Neural progenitor cell (in vitro differentiated cells): ENCODE measurements around the gene RBFOX1. TPM values are rescaled to one million over a fixed set of nuclear protein-coding genes. Genes with fewer than 3 reads are reported as not detected.

Experiments
- DNase-seq: peaks from one replicate; pipeline ENCODE4 v3.0.0-alpha.2; 2016; ENCODE audit warnings: low spot score
- H2AFZ ChIP-seq: fragments of 200-600 bp; sonication (generic); replicated peaks from 2 replicates; pipeline ENCODE4 v1.6.1; 2016; ENCODE audit warnings: antibody characterized with exemption
- H3F3A ChIP-seq: fragments of 200-600 bp; sonication (generic); 2 replicates; pipeline ENCODE4 v1.6.1; 2016; ENCODE audit warnings: antibody characterized with exemption, low read depth
- H3K27ac ChIP-seq: fragments of 200-600 bp; sonication (generic); 2 replicates; pipeline ENCODE4 v1.5.1; 2016; ENCODE audit warnings: mild to moderate bottlenecking
- H3K27me3 ChIP-seq: fragments of 200-600 bp; sonication (generic); 2 replicates; pipeline ENCODE4 v1.6.1; 2016; ENCODE audit warnings: mild to moderate bottlenecking, moderate library complexity
- H3K36me3 ChIP-seq: fragments of 200-600 bp; sonication (generic); 2 replicates; pipeline ENCODE4 v1.5.1; 2016
- H3K4me1 ChIP-seq: fragments of 200-600 bp; sonication (generic); 2 replicates; pipeline ENCODE4 v1.6.1; 2016; ENCODE audit warnings: mixed run types
- H3K4me2 ChIP-seq: fragments of 200-600 bp; sonication (generic); 2 replicates; pipeline ENCODE4 v1.6.1; 2016
- H3K4me3 ChIP-seq: fragments of 200-600 bp; sonication (generic); 2 replicates; pipeline ENCODE4 v1.5.1; 2016
- H3K79me2 ChIP-seq: fragments of 200-600 bp; sonication (generic); 2 replicates; pipeline ENCODE4 v1.6.1; 2016; ENCODE audit warnings: low read depth
- H3K9ac ChIP-seq: fragments of 200-600 bp; sonication (generic); 2 replicates; pipeline ENCODE4 v1.6.1; 2016
- H3K9me3 ChIP-seq: fragments of 200-600 bp; sonication (generic); 2 replicates; pipeline ENCODE4 v1.5.1; 2016; ENCODE audit warnings: low read depth
- H4K20me1 ChIP-seq: fragments of 200-600 bp; sonication (generic); 2 replicates; pipeline ENCODE4 v1.6.1; 2016; ENCODE audit warnings: low read depth
- H3K27ac Mint-ChIP-seq: 3 replicates; pipeline ENCODE4 v1.8.0; 2021; ENCODE audit warnings: mixed read lengths
- H3K27me3 Mint-ChIP-seq: 2 replicates; pipeline ENCODE4 v1.8.0; 2022; ENCODE audit warnings: low read depth, mild to moderate bottlenecking, inconsistent platforms, moderate library complexity, mixed read lengths; ENCODE audit not compliant: insufficient read depth
- H3K36me3 Mint-ChIP-seq: 3 replicates; pipeline ENCODE4 v1.8.0; 2021; ENCODE audit warnings: mixed read lengths
- H3K4me1 Mint-ChIP-seq: 3 replicates; pipeline ENCODE4 v1.8.0; 2021; ENCODE audit warnings: mixed read lengths
- H3K4me3 Mint-ChIP-seq: 3 replicates; pipeline ENCODE4 v1.8.0; 2021; ENCODE audit warnings: mild to moderate bottlenecking, moderate library complexity, mixed read lengths
- H3K9me3 Mint-ChIP-seq: 3 replicates; pipeline ENCODE4 v1.8.0; 2020; ENCODE audit warnings: mixed read lengths
- EZH2 ChIP-seq: fragments of 200-600 bp; sonication (generic); IDR thresholded peaks from 2 replicates; pipeline ENCODE4 v1.6.1; 2017; ENCODE audit warnings: antibody characterized with exemption, mild to moderate bottlenecking, moderate library complexity
- EZH2phosphoT487 ChIP-seq: fragments of 200-600 bp; sonication (generic); IDR thresholded peaks from 2 replicates; pipeline ENCODE4 v1.6.1; 2017; ENCODE audit warnings: antibody characterized with exemption
- total RNA-seq: library from RNA; depleted of rRNA; stranded (reverse); fragments of >200 nt; gene quantifications from 2 replicates; pipeline ENCODE4 v1.2.3, GENCODE V29; 2015; ENCODE audit warnings: low replicate concordance
- TF ChIP-seq, protein P1 (sequence below): fragments of 200-600 bp; sonication (generic); IDR thresholded peaks from 2 replicates; pipeline ENCODE4 v1.5.1; 2017; ENCODE audit warnings: antibody characterized with exemption, mild to moderate bottlenecking

Gene RBFOX1
- total RNA-seq, 1 donor from 2014 or later, result 1.2 TPM

DNA sequence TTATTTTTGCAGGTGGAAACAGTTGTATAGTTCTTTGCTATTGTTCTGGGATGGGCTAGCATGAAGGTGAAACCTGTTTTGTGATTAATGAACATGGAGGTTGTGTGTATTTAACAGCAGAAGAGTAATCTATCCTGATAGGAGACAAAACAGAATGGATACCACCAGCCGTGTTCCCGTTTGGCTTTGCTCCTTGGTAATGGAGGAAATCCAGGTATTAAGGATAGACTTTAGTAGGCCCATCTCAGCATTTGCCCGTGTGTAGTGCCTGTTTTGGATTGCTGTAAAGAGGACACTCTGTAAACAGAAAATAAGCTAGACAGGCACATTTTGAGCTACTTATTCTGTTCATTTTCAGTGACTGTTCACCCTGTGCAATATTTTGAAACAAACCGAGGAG, 215.1 kb downstream of the RBFOX1 start:
- H4K20me1 ChIP-seq, result no peaks in the 10 kb centered on the region
- no peaks in the 10 kb centered on the region for H3K36me3 Mint-ChIP-seq
- no peak overlapping the region for H3K9ac ChIP-seq
- no peaks in the 10 kb centered on the region for H3K27me3 ChIP-seq
- H3K4me3 Mint-ChIP-seq, result no peak overlapping the region
- peaks cover 5% of the 10 kb centered on the region for H3K27me3 Mint-ChIP-seq
- H3K27ac Mint-ChIP-seq, result no peak overlapping the region
- H3K9me3 Mint-ChIP-seq, result no peaks in the 10 kb centered on the region
- no peak for DNase-seq
- no peak overlapping the region for H2AFZ ChIP-seq
- no peak overlapping the region for H3K4me3 ChIP-seq
- H3K79me2 ChIP-seq, result no peaks in the 10 kb centered on the region
- no peak overlapping the region for H3K27ac ChIP-seq
- H3K4me1 Mint-ChIP-seq, result peaks cover 18% of the 10 kb centered on the region
- H3K9me3 ChIP-seq, result no peaks in the 10 kb centered on the region
- TF ChIP-seq EZH2 (no peak), EZH2phosphoT487 (no peak)
- TF ChIP-seq, protein P1, sequence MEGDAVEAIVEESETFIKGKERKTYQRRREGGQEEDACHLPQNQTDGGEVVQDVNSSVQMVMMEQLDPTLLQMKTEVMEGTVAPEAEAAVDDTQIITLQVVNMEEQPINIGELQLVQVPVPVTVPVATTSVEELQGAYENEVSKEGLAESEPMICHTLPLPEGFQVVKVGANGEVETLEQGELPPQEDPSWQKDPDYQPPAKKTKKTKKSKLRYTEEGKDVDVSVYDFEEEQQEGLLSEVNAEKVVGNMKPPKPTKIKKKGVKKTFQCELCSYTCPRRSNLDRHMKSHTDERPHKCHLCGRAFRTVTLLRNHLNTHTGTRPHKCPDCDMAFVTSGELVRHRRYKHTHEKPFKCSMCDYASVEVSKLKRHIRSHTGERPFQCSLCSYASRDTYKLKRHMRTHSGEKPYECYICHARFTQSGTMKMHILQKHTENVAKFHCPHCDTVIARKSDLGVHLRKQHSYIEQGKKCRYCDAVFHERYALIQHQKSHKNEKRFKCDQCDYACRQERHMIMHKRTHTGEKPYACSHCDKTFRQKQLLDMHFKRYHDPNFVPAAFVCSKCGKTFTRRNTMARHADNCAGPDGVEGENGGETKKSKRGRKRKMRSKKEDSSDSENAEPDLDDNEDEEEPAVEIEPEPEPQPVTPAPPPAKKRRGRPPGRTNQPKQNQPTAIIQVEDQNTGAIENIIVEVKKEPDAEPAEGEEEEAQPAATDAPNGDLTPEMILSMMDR, result no peak
- H3K4me1 ChIP-seq, result peaks cover 12% of the 10 kb centered on the region
- no peaks in the 10 kb centered on the region for H3F3A ChIP-seq
- no peaks in the 10 kb centered on the region for H3K36me3 ChIP-seq
- no peak overlapping the region for H3K4me2 ChIP-seq

DNA sequence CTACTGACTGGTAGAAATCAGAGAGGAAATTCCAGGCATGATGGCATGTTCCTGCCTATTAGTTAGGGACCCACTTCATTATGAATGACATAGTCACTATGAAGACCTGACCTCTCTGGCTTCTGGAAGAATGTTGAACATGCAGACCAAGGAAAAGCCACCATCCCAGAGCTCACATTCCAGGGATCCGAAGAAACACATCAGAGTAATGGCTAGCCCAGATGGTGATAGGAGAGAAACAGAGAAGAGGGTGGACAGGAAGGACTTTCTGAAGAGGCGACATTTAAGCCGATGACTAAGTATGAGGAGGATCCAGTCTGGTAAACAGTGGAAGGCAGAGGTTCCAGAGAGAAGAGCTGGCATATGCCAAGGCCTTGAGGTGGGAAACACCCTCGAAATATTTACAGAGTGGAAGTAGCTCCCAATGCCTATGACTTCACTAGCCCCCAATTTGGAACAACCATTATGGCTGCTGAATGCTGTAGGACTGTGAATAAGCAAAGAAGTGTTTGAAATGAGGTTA, 216.2 kb downstream of the RBFOX1 start:
- Histone ChIP-seq H3F3A (no peaks in the 10 kb centered on the region), H3K27ac (no peak overlapping the region), H3K4me1 (peaks cover 12% of the 10 kb centered on the region), H3K9ac (no peak overlapping the region), H3K4me3 (no peak overlapping the region), H3K4me2 (no peak overlapping the region), H3K79me2 (no peaks in the 10 kb centered on the region), H2AFZ (no peak overlapping the region), H3K9me3 (no peaks in the 10 kb centered on the region), H3K36me3 (no peaks in the 10 kb centered on the region), H4K20me1 (no peaks in the 10 kb centered on the region), H3K27me3 (no peaks in the 10 kb centered on the region)
- no peaks in the 10 kb centered on the region for H3K36me3 Mint-ChIP-seq
- TF ChIP-seq EZH2phosphoT487 (no peak), EZH2 (no peak)
- TF ChIP-seq, protein P1, result no peak
- H3K9me3 Mint-ChIP-seq, result no peaks in the 10 kb centered on the region
- peaks cover 3% of the 10 kb centered on the region for H3K27me3 Mint-ChIP-seq
- peaks cover 19% of the 10 kb centered on the region for H3K4me1 Mint-ChIP-seq
- no peak overlapping the region for H3K4me3 Mint-ChIP-seq
- DNase-seq, result no peak
- H3K27ac Mint-ChIP-seq, result no peak overlapping the region

- H3K9ac ChIP-seq, result no peak overlapping the region
- Mint-ChIP-seq H3K27me3 (peaks cover 3% of the 10 kb centered on the region), H3K9me3 (no peaks in the 10 kb centered on the region), H3K4me3 (no peak overlapping the region), H3K36me3 (no peaks in the 10 kb centered on the region), H3K4me1 (peaks cover 16% of the 10 kb centered on the region), H3K27ac (no peak overlapping the region)
- no peaks in the 10 kb centered on the region for H3K79me2 ChIP-seq
- H3K4me1 ChIP-seq, result peaks cover 7% of the 10 kb centered on the region
- no peaks in the 10 kb centered on the region for H3K36me3 ChIP-seq
- no peaks in the 10 kb centered on the region for H4K20me1 ChIP-seq
- no peak overlapping the region for H2AFZ ChIP-seq
- no peaks in the 10 kb centered on the region for H3F3A ChIP-seq
- H3K4me3 ChIP-seq, result no peak overlapping the region
- no peak for DNase-seq
- H3K27ac ChIP-seq, result no peak overlapping the region
- no peaks in the 10 kb centered on the region for H3K9me3 ChIP-seq
- H3K4me2 ChIP-seq, result no peak overlapping the region
- H3K27me3 ChIP-seq, result no peaks in the 10 kb centered on the region
- no peak for TF ChIP-seq EZH2
- TF ChIP-seq, protein P1, result no peak
Measured at GRCh38 chr16:7550096-7550495, 217.5 kb downstream of the RBFOX1 start.
